Bronchial epithelial cell (primary cell): ENCODE results near the gene ACTBL2. TPM values are rescaled to one million over a fixed set of nuclear protein-coding genes. Genes with fewer than 3 reads are reported as not detected.

ENCODE experiments used
- DNase-seq: peaks from one replicate; pipeline ENCODE4 v3.0.0-alpha.2; 2010; ENCODE audit warnings: low read depth
- FAIRE-seq: peaks from 2 replicates; lab custom pipeline; 2011; peaks lifted over from hg19 to GRCh38; lab: Jason Lieb, UNC
- H3K27me3 ChIP-seq: 2 replicates; pipeline ENCODE4 v1.5.1; 2011; ENCODE audit warnings: low read length; ENCODE audit not compliant: control insufficient read depth, insufficient read depth
- H3K36me3 ChIP-seq: 2 replicates; pipeline ENCODE4 v1.5.1; 2011; ENCODE audit warnings: low read length; ENCODE audit not compliant: control insufficient read depth, insufficient read depth
- H3K4me3 ChIP-seq: 2 replicates; pipeline ENCODE4 v1.5.1; 2011; ENCODE audit warnings: mild to moderate bottlenecking, low read depth, low read length, control low read depth
- total RNA-seq: library from RNA; depleted of rRNA; stranded (reverse); fragments of >200 nt; gene quantifications from 2 replicates; pipeline ENCODE4 v1.2.1, GENCODE V29; 2014
- TF ChIP-seq, protein P1 (sequence below): IDR thresholded peaks from 2 replicates; pipeline ENCODE4 v1.5.1; 2011; ENCODE audit warnings: mild to moderate bottlenecking, moderate library complexity, low read length, control low read depth, inconsistent platforms; ENCODE audit not compliant: insufficient read depth, severe bottlenecking

The ACTBL2 gene
- total RNA-seq, 1 donor from 2014 or later, result under 0.01 TPM

DNA sequence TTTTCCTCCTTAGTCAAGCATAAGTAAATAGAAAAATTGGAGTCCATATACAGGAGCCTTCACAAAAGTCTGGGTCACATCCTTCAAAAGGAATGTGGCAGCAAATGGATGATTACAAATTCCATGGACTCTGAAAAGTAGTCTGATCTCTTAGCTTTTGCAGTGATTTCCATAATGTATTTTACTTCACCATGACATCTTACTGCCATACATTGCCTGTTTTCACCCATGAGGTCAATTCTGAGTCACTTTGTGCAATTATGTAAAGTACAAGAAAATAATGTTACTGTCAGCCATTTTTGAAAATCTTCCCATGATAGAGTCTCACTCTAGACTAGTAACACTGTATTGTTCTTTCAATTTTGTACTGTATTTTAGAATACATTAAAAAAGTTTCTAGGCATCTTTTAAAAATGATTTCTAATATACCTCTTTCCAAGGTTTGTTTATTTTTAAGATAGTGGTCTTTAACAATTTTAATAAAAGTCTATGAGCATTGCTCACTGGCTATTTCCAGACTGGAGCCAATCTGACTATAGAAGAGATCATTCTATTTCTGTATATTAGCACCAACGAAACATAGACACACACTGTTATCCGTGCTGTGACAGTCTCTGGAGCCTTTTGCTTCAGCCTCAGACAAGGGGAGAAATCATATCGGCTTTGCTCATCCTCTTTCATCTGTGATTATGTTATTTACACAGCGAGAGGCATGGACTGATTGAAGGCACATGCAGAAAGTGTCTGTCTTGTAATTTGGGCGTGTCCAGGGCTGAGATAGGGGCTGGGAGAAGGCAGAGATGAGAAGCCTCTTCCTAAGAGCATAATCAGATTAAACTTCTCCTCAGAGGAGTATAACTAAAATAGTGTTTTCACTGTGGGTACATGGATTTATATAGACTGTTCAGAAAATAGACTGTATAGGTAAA lies 22.9 kb upstream of the ACTBL2 start:
- DNase-seq (no peak), FAIRE-seq (no peak)
- Histone ChIP-seq H3K4me3 (no peak overlapping the region), H3K27me3 (no peaks in the 10 kb centered on the region), H3K36me3 (no peaks in the 10 kb centered on the region)
- TF ChIP-seq, protein P1, sequence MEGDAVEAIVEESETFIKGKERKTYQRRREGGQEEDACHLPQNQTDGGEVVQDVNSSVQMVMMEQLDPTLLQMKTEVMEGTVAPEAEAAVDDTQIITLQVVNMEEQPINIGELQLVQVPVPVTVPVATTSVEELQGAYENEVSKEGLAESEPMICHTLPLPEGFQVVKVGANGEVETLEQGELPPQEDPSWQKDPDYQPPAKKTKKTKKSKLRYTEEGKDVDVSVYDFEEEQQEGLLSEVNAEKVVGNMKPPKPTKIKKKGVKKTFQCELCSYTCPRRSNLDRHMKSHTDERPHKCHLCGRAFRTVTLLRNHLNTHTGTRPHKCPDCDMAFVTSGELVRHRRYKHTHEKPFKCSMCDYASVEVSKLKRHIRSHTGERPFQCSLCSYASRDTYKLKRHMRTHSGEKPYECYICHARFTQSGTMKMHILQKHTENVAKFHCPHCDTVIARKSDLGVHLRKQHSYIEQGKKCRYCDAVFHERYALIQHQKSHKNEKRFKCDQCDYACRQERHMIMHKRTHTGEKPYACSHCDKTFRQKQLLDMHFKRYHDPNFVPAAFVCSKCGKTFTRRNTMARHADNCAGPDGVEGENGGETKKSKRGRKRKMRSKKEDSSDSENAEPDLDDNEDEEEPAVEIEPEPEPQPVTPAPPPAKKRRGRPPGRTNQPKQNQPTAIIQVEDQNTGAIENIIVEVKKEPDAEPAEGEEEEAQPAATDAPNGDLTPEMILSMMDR, result no peak

DNA sequence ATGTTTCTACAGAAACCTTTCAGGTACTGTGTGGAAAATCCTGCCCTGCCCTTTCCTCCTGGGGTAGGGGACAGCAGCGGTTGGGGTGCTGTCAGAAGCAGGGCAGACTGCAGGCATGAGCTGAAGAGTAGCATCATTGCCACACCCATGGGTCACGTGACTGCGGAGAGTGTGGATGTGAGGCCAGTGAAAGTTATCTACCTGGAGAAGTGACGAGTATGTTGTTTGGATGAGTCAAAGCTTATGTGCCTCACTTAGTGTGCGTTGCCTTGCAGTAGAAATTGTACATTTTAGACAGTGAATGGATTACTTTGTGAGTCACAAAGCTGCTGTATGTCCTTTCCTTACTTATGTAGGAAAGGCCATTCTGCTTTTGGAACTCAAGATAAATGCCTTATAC lies 21.7 kb upstream of the ACTBL2 start:
- TF ChIP-seq, protein P1, result no peak
- Histone ChIP-seq H3K36me3 (no peaks in the 10 kb centered on the region), H3K4me3 (no peak overlapping the region), H3K27me3 (no peaks in the 10 kb centered on the region)
- peak; percentile 47 for FAIRE-seq
- DNase-seq, result peak; percentile 85

DNA sequence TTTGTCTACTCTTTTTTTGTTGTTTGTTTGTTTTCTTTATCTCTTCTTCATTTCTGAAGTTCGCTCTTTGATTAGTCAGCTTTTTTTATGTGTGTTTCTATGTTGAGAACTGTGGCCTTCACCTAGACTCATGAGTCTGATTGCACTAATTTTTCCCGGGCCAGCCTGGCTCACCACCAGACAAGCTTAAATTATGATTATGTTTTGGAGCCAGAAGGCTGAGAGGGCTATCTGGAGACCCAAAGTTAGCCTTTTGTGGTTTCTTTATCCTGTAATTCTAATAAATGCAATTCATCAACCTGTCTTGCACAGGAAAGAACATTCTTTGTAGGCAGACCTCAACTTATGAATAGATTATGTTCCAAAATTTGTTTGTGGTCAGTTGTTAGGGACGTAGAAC lies 20.8 kb upstream of the ACTBL2 start:
- no peak for FAIRE-seq
- DNase-seq, result no peak
- no peak overlapping the region for H3K4me3 ChIP-seq
- TF ChIP-seq, protein P1, result no peak
- H3K27me3 ChIP-seq, result no peaks in the 10 kb centered on the region
- no peaks in the 10 kb centered on the region for H3K36me3 ChIP-seq

DNA sequence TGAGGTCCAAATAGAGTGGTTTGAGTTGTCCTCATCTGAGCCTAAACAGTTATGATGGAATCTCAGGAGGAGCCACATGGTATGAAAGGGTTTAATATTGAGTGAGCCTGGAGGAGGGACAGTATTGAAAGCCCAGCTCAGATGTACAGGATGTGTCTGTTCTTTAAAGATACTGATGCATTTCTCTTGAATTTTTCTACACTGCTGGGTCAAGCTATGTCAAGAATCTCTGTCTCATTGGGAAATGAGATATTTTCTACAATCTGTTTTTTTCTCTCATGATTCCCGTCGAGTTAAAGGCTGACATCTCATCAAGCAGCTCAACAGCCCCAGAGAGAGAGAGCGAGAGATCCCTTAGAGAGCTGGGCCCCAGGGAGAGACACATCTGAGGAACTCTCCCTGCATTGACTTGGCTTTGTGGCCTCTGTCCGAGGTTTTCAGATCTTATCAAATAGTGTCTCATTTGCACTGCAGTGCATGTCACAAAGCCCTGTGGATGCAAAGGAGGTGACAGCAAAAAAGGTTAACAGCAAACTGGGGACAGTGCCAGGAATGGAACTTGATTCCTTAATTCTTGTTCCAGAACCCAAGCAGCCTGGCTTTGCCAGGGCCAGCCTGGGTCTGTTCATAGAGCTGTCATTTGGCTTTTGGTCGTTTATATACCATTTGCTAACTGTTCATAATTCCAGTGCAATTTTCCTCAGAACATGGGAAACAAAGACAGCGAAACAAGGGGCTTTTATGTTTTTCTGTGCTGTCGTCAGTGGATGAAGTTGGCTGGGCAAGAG lies 19.0 kb upstream of the ACTBL2 start:
- Histone ChIP-seq H3K36me3 (no peaks in the 10 kb centered on the region), H3K27me3 (no peaks in the 10 kb centered on the region), H3K4me3 (no peak overlapping the region)
- DNase-seq (no peak), FAIRE-seq (no peak)
- TF ChIP-seq, protein P1, result no peak

DNA sequence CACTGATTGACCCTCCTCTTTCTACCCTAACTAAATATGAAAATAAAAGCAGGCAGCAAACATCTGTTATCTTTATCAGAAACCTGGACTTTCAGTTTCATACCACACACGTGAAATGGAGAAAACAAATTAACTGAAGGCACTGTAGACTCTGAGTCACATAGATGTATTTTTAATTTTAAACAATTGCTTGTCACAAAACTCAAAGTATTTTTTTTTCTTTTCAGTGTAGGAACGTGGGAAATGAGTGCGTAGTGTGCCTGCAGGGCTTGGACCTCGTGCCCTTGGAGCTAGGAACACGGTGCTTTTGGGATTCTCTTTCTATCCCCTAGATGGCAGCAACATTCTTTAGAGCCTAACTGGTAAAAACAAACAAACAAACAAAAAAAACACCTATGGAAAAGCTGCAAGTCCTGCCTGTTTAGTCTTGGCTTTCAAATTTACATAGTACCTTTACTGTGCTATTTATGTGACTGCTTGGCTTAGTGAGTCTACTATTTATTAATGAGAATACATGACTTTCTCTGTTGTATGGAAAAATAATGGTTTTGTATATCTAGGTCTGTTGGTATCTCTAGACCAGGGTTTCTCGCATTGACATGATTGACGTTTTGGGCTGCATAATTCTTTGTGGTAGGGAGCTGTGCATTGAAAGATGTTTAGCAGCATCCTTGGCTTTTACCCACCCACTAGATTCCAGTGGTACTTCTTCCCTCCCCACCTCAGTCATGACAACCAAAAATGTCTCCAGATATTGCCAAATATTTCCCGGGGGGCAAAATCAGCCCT lies 16.8 kb upstream of the ACTBL2 start:
- TF ChIP-seq, protein P1, result peak; percentile 70
- FAIRE-seq (no peak), DNase-seq (peak; percentile 76)
- no peak overlapping the region for H3K4me3 ChIP-seq
- H3K27me3 ChIP-seq, result no peaks in the 10 kb centered on the region
- H3K36me3 ChIP-seq, result no peaks in the 10 kb centered on the region
